HL-60 (cell line): ENCODE data around the gene CCL14.

Experiments
- GABPA ChIP-seq: IDR thresholded peaks from 2 replicates; pipeline ENCODE4 v1.6.1; 2012; ENCODE audit warnings: low read depth
- POLR2AphosphoS5 ChIP-seq: IDR thresholded peaks from 2 replicates; pipeline ENCODE4 v1.6.1; 2012; ENCODE audit warnings: low read depth
- TF ChIP-seq, protein P1 (sequence below): IDR thresholded peaks from one replicate; pipeline ENCODE4 v1.5.1; 2011; ENCODE audit warnings: low read length, control low read depth, inconsistent platforms; ENCODE audit not compliant: insufficient read depth
- TF ChIP-seq, protein P2 (sequence below): IDR thresholded peaks from 2 replicates; pipeline ENCODE4 v1.6.1; 2012; ENCODE audit warnings: low read depth; ENCODE audit not compliant: insufficient replicate concordance

DNA sequence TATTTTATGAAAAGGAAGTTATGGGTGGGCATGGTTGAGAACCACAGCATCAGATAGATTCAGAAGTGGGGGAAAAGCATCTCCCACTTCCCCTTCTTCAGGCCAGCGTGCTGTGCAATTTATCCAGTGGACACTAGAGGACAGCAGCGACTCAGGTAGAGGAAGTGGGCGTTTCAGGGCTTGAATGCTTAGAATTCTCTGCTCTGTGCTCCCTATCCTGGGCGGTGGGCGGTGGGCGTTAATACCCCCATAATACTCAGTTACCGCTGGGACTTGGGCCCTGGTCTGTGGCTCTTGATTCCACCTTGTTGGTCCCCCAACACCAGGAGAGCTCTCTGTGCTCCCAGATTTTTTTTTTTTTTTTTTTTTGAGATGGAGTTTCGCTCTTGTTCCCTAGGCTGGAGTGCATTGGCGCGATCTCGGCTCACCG lies 39.4 kb downstream of the CCL14 start:
- TF ChIP-seq, protein P1, sequence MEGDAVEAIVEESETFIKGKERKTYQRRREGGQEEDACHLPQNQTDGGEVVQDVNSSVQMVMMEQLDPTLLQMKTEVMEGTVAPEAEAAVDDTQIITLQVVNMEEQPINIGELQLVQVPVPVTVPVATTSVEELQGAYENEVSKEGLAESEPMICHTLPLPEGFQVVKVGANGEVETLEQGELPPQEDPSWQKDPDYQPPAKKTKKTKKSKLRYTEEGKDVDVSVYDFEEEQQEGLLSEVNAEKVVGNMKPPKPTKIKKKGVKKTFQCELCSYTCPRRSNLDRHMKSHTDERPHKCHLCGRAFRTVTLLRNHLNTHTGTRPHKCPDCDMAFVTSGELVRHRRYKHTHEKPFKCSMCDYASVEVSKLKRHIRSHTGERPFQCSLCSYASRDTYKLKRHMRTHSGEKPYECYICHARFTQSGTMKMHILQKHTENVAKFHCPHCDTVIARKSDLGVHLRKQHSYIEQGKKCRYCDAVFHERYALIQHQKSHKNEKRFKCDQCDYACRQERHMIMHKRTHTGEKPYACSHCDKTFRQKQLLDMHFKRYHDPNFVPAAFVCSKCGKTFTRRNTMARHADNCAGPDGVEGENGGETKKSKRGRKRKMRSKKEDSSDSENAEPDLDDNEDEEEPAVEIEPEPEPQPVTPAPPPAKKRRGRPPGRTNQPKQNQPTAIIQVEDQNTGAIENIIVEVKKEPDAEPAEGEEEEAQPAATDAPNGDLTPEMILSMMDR, result peak; percentile 94
- TF ChIP-seq GABPA, result no peak
- TF ChIP-seq POLR2AphosphoS5, result no peak
- TF ChIP-seq, protein P2, sequence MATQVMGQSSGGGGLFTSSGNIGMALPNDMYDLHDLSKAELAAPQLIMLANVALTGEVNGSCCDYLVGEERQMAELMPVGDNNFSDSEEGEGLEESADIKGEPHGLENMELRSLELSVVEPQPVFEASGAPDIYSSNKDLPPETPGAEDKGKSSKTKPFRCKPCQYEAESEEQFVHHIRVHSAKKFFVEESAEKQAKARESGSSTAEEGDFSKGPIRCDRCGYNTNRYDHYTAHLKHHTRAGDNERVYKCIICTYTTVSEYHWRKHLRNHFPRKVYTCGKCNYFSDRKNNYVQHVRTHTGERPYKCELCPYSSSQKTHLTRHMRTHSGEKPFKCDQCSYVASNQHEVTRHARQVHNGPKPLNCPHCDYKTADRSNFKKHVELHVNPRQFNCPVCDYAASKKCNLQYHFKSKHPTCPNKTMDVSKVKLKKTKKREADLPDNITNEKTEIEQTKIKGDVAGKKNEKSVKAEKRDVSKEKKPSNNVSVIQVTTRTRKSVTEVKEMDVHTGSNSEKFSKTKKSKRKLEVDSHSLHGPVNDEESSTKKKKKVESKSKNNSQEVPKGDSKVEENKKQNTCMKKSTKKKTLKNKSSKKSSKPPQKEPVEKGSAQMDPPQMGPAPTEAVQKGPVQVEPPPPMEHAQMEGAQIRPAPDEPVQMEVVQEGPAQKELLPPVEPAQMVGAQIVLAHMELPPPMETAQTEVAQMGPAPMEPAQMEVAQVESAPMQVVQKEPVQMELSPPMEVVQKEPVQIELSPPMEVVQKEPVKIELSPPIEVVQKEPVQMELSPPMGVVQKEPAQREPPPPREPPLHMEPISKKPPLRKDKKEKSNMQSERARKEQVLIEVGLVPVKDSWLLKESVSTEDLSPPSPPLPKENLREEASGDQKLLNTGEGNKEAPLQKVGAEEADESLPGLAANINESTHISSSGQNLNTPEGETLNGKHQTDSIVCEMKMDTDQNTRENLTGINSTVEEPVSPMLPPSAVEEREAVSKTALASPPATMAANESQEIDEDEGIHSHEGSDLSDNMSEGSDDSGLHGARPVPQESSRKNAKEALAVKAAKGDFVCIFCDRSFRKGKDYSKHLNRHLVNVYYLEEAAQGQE, result no peak
